Measurements from ENCODE around the gene TWNK.

- no peak for TF ChIP-seq CTCF (IDR thresholded peaks at IDR 0.05; ENCODE audit: low read length)
- no peak for TF ChIP-seq EZH2 (optimal IDR thresholded peaks at IDR 0.05; ENCODE audit: low read depth, low read length)
Measured at GRCh38 chr10:100978121-100978900, 9.0 kb upstream of the TWNK start.

Data from MM.1S (cell line).